GM19239 (cell line): ENCODE results near the gene ACTL6B.
"Not testable (repeated sequence)": the region's sequence is repeated elsewhere in the genome, so short reads cannot be mapped to it uniquely, and the experiment has no call there.

Experiments used
- DNase-seq: peaks from one replicate; pipeline ENCODE4 v3.0.0; 2011; ENCODE audit warnings: low spot score; ENCODE audit not compliant: insufficient read length
- FAIRE-seq: peaks from 2 replicates; lab custom pipeline; 2011; peaks lifted over from hg19 to GRCh38; lab: Jason Lieb, UNC

Gene ACTL6B

GRCh38 chr7:100655908-100656674, at the start of gene ACTL6B:
Gene ACTL6B, minus strand, starts transcription at chr7:100656448. Its CDS starts 94 bp downstream, at chr7:100656354.
- DNase-seq, result no peak
- no peak for FAIRE-seq

- FAIRE-seq, result no peak
These were observed 49.1 kb upstream of the ACTL6B start for GRCh38 chr7:100705320-100705752.

GRCh38 chr7:100701089-100701488, 44.8 kb upstream of the ACTL6B start:
- DNase-seq, FAIRE-seq: not testable (repeated sequence)

More at GRCh38 chr7:100705320-100705752, 49.1 kb upstream of the ACTL6B start:
- peak; percentile 78 for DNase-seq

GRCh38 chr7:100699018-100699417, 42.8 kb upstream of the ACTL6B start:
- FAIRE-seq, result no peak

GRCh38 chr7:100696123-100696521, 39.9 kb upstream of the ACTL6B start:
- no peak for FAIRE-seq
- no peak for DNase-seq

More at GRCh38 chr7:100699018-100699417, 42.8 kb upstream of the ACTL6B start:
- DNase-seq, result no peak

GRCh38 chr7:100694098-100694745, 38.0 kb upstream of the ACTL6B start, which contains the start of gene GIGYF1:
Gene GIGYF1, minus strand, starts transcription at chr7:100694250. Its CDS starts 6,012 bp downstream, at chr7:100688238.
- DNase-seq, result peak; percentile 89

GRCh38 chr7:100693312-100694097, 37.3 kb upstream of the ACTL6B start:
- FAIRE-seq, result peak; percentile 33
- DNase-seq, result peak; percentile 14

More at GRCh38 chr7:100694098-100694745, 38.0 kb upstream of the ACTL6B start, which contains the start of gene GIGYF1:
- no peak for FAIRE-seq

GRCh38 chr7:100692578-100692961, 36.3 kb upstream of the ACTL6B start:
- FAIRE-seq, result no peak

GRCh38 chr7:100691676-100692577, 35.7 kb upstream of the ACTL6B start:
- peak; percentile 93 for FAIRE-seq
- DNase-seq, result peak; percentile 91

More at GRCh38 chr7:100692578-100692961, 36.3 kb upstream of the ACTL6B start:
- no peak for DNase-seq

- FAIRE-seq (no peak), DNase-seq (peak; percentile 44)
These were observed 33.2 kb upstream of the ACTL6B start for GRCh38 chr7:100689230-100690135.

GRCh38 chr7:100688326-100688860, 32.1 kb upstream of the ACTL6B start:
- FAIRE-seq (no peak), DNase-seq (peak; percentile 1)

GRCh38 chr7:100687751-100688300, 31.6 kb upstream of the ACTL6B start:
- DNase-seq, result no peak
- no peak for FAIRE-seq

GRCh38 chr7:100687261-100687660, 31.0 kb upstream of the ACTL6B start:
- no peak for DNase-seq
- no peak for FAIRE-seq

GRCh38 chr7:100686822-100687211, 30.6 kb upstream of the ACTL6B start:
- DNase-seq (peak; percentile 0), FAIRE-seq (no peak)

- DNase-seq (peak; percentile 2), FAIRE-seq (no peak)
These were observed 30.1 kb upstream of the ACTL6B start for GRCh38 chr7:100686201-100686821.

- FAIRE-seq (no peak), DNase-seq (peak; percentile 1)
These were observed 29.4 kb upstream of the ACTL6B start for GRCh38 chr7:100685631-100686145.

GRCh38 chr7:100685049-100685605, 28.9 kb upstream of the ACTL6B start:
- FAIRE-seq (no peak), DNase-seq (no peak)
